Femur (tissue), 1 donor: ENCODE results near the gene CD59.
"Not testable (repeated sequence)": the region's sequence is repeated elsewhere in the genome, so short reads cannot be mapped to it uniquely, and the experiment has no call there.

Source experiments
- DNase-seq: peaks from one replicate; pipeline ENCODE4 v3.0.0-alpha.2; 2017

The CD59 gene

GRCh38 chr11:33713151-33713855, 22.9 kb downstream of the CD59 start:
- DNase-seq = no peak

DNA sequence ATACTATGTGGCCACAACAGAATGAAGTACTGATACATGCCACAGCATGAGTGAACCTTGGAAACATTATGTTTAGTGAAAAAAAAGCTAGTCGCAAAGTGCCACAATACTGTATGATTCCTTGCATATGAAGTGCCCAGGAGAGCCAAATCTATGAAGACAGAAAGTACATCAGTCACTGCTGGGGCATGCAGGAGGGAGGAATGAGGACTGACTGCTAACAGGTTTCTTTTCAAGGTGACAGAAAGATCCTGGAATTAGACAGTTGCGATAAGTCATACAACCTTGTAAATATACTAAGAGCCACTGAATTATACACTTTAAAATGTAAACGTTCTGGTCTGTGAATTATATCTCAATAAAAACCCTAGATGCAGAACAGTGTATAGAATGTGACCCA, 23.8 kb downstream of the CD59 start:
- no peak for DNase-seq

DNA sequence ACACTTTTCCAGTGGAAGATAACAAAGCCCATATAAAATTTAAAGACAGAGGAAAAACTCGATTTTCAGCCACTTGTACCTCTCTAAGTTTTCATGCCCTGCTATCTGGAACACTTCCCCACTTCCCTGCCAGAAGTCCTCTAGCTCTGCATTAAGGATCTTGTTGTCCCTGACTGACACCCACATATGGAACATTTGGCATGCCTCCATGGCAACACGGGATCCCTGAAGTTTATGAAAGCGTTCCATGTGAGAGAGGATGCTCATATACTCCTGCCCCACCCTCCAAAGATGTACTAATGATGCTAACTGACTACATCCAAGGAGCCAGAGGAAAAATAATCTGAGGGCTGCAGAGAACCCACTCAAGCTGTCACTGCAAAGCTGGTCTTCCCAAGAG, 26.8 kb downstream of the CD59 start:
- DNase-seq = no peak

DNA sequence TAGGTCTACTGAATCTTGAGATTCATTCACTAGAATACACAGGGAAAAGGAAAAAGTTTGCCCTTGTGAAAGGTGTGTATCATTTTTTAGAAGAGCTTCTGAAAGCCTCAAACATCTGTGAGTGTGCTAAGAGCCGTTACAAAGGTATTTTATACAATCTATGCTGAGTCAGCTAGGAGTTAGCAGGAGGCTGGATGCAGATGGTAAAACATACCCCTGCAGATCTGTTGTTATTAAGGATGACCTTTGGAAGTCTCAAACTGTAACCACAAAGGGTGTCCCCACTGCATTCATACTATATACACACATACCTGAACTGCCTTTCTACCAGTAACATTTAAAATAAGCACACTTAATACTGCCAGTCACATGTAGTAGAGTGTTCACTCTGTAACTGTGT, 27.2 kb downstream of the CD59 start:
- no peak for DNase-seq

DNA sequence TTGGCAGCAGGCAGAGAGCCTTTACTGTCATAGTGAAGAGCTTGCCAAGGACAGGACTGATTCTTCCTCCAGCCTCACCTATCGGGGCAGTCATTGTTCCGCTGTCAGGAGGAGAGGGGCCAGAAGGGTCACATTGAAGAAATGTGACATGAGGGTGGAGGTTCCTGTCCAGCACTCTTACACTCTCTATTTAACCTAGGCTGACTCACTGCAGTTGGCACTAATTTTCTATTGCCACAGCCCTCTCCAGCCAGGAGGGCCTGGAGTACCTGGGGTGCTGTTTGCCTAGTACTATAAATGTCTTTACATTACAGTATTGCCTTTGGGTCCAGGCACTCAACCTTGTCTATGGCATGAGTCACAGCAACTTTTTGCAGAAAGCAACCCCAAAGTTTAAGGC, 28.4 kb downstream of the CD59 start:
- DNase-seq = not testable (repeated sequence)

GRCh38 chr11:33706966-33707365, 29.3 kb downstream of the CD59 start:
- no peak for DNase-seq

GRCh38 chr11:33706546-33706945, 29.7 kb downstream of the CD59 start:
- DNase-seq = no peak

DNA sequence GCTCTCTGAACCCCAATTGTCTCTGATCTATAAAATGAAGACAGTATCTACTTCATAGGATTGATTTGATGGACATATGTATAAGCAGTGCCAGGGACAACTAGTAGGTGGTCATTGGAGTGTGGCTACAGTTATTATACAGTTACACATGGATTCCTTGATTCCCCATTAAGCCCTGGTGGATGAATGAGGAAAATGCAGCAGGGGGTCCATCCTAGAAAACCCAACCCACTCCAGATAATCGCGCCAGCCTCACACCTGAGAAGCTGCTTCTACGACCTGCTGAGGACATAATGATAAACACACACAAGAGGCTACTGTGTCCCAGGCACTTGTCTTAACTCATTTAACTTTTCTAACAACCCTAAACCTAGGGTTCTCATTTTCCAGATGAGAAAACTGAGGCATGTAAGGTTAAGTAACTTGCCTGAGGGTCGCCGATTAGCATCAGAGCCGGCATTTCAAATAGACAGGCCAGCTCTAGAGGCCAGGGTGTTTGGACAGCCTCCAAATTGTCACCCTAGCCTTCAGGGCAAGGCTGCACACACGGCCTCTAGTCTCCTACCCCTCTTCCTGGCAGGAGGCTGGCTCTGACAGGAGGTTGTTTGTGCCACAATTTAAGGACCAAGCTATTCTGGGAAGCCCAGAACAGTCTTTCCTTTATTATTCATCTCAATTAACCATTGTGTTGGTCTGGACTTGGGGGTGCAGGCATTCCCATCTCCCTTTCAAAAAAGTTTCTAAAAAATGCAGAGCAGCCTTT, 31.8 kb downstream of the CD59 start:
- no peak for DNase-seq

- DNase-seq = no peak
These were observed 32.4 kb downstream of the CD59 start for GRCh38 chr11:33703788-33704187.

GRCh38 chr11:33703234-33703633, 33.0 kb downstream of the CD59 start:
- no peak for DNase-seq

GRCh38 chr11:33701302-33702230, 34.7 kb downstream of the CD59 start:
- peak; percentile 54 for DNase-seq

- DNase-seq = peak; percentile 99
These were observed 35.5 kb downstream of the CD59 start, which contains the start of gene C11orf91 for GRCh38 chr11:33700502-33701271. C11orf91 (minus strand) TSS chr11:33700826; CDS start chr11:33700740, 86 bp downstream.

- DNase-seq = peak; percentile 65
These were observed 36.1 kb downstream of the CD59 start for GRCh38 chr11:33700063-33700501.

DNA sequence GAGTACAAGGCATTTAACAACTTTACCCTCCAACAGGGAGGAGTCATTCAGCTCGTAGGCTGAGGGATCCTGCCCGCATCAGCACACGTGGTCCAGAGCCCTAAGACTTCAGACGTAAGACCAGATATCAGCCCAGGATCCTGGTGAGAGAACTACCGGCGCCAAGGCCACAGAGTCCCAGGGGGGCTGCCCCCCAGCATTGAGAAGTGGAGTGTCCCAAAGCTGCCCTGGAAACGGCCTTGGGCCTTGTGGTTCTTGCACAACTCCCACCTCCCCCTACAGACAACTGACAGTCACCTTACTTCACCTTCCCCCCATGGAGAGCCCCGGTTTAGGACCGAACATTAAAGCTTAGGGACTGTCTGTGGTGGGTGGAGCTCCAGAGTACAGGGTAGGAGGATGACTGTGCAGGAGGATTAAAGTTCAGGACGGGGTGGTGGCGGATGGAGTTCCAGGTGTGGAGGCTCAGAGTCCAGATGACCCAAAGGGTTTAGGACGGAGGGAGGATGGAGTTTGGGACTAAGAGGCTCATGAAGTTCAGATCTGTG, 36.6 kb downstream of the CD59 start:
- no peak for DNase-seq

- DNase-seq = no peak
These were observed 37.3 kb downstream of the CD59 start for GRCh38 chr11:33698921-33699320.

GRCh38 chr11:33697997-33698396, 38.2 kb downstream of the CD59 start:
- DNase-seq = no peak

DNA sequence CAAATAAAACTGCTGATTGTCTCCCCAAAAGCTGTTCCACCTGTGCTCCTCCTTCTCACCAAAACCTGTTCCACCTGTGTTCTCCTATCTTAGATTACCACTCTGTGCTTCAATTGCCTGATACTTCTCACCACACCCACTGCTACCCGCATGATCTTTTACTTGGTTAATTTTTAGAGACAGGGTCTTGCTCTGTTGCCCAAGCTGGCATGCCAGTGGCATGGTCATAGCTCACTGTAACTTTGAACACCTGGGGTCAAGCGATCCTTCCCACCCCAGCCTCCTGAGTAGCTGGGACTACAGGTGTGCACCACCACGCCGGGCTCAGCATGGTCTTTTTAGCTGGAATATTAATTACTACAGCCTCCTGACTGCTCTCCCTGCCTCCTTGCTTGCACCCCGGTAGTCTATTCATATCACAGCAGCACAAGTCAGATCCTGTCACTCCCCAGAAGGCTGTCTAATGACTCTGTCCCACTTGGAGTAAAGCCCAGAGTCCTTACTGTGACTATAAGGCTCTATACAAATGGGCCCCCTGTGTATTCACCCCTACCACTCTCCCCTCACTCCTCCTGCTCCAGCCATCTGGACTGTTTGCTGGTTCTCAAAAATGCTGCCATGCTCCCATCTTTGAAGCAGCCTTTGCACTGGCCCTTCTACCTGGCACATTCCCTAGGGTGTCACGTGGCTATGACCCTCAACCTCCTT, 39.1 kb downstream of the CD59 start:
- DNase-seq = no peak

- no peak for DNase-seq
These were observed 39.8 kb downstream of the CD59 start for GRCh38 chr11:33696411-33696810.

DNA sequence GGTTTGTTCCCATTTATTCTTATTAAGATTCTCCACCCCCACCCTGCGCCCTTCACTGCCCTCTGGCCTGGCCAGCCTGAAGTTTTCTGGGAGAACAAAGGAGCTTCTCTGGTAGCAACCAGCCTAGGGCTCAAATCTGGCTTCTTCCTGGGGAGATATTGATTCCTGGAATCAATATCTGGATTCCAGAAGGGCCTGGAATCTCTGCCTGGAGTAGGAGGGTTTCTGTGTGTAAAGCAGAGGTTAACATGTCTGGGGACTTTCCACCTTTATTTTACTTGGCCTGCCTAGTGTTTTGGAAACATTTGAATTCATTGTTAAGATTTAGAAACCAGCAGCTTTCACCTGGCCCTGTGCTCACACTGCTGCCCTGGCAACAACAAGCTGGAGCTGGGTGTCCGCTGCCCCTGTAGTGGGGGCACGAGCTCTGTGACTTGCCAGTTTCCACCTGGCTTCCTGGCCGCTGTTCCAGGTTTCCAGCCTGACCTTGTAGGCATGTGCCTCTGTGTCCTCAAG, 41.1 kb downstream of the CD59 start:
- DNase-seq = no peak

GRCh38 chr11:33694346-33695050, 41.7 kb downstream of the CD59 start:
- DNase-seq = no peak
